Measurements from ENCODE around the gene DBF4B.
"Not testable (repeated sequence)": the region's sequence is repeated elsewhere in the genome, so short reads cannot be mapped to it uniquely, and the experiment has no call there.

Gene DBF4B

GRCh38 chr17:44734272-44734671 lies 25.8 kb downstream of the DBF4B start:
- no peak for DNase-seq (ENCODE audit: low read depth)

GRCh38 chr17:44736551-44737240 lies 28.2 kb downstream of the DBF4B start:
- DNase-seq (ENCODE audit: low read depth) = no peak

- DNase-seq (ENCODE audit: low read depth) = no peak
These were observed 29.9 kb downstream of the DBF4B start for GRCh38 chr17:44738214-44738906.

GRCh38 chr17:44741316-44741715 lies 32.9 kb downstream of the DBF4B start:
- DNase-seq (ENCODE audit: low read depth) = no peak

GRCh38 chr17:44745301-44745700 lies 36.8 kb downstream of the DBF4B start:
- DNase-seq (ENCODE audit: low read depth) = no peak

- not testable (repeated sequence) for DNase-seq (ENCODE audit: low read depth)
These were observed 37.3 kb downstream of the DBF4B start for GRCh38 chr17:44745738-44746137.

- DNase-seq (ENCODE audit: low read depth) = no peak
These were observed 39.1 kb downstream of the DBF4B start for GRCh38 chr17:44747566-44747965.

GRCh38 chr17:44749076-44749979 lies 40.9 kb downstream of the DBF4B start:
- DNase-seq (ENCODE audit: low read depth) = no peak

- DNase-seq (ENCODE audit: low read depth) = no peak
These were observed 41.5 kb downstream of the DBF4B start for GRCh38 chr17:44749980-44750318.

- DNase-seq (ENCODE audit: low read depth) = no peak
These were observed 42.9 kb downstream of the DBF4B start for GRCh38 chr17:44751331-44751730.

GRCh38 chr17:44751806-44752205 lies 43.3 kb downstream of the DBF4B start:
- no peak for DNase-seq (ENCODE audit: low read depth)

GRCh38 chr17:44752953-44753861 lies 44.7 kb downstream of the DBF4B start:
- DNase-seq (ENCODE audit: low read depth) = no peak

- DNase-seq (ENCODE audit: low read depth) = no peak
These were observed 45.8 kb downstream of the DBF4B start for GRCh38 chr17:44754276-44754675.

GRCh38 chr17:44755180-44755579 lies 46.7 kb downstream of the DBF4B start:
- not testable (repeated sequence) for DNase-seq (ENCODE audit: low read depth)

GRCh38 chr17:44757045-44757917 lies 48.8 kb downstream of the DBF4B start:
- DNase-seq (ENCODE audit: low read depth) = no peak

- no peak for DNase-seq (ENCODE audit: low read depth)
These were observed 49.5 kb downstream of the DBF4B start for GRCh38 chr17:44757918-44758413.

- no peak for DNase-seq (ENCODE audit: low read depth)
These were observed 50.1 kb downstream of the DBF4B start, which contains the start of gene ADAM11 for GRCh38 chr17:44758414-44759085. Gene ADAM11, plus strand, starts transcription at chr17:44758988. Its CDS starts 212 bp downstream, at chr17:44759200.

GRCh38 chr17:44759086-44759915 lies 50.8 kb downstream of the DBF4B start:
- no peak for DNase-seq (ENCODE audit: low read depth)

GRCh38 chr17:44759916-44760243 lies 51.4 kb downstream of the DBF4B start:
- no peak for DNase-seq (ENCODE audit: low read depth)

Data from stimulated activated CD8-positive, alpha-beta memory T cell treated with anti-CD3 and anti-CD28 coated beads, Interleukin-12 subunit alpha, Interleukin-12 subunit beta, amount 100 ng/mL, for 1 hour (primary cell).